Measurements from ENCODE around the gene ZNF165. TPM values are rescaled to one million over a fixed set of nuclear protein-coding genes. Genes with fewer than 3 reads are reported as not detected.
A peak's percentile ranks its signal among the peaks of the same experiment; 100 is the strongest.

The ZNF165 gene
- polyA plus RNA-seq, 3 donors = 0.05 to 0.08 TPM; not detected in 1

GRCh38 chr6:28080631-28081485 is 490 bp downstream of the ZNF165 start:
- Mint-ChIP-seq H3K9me3 (peaks cover 0 to 3% (median 2%) of the 10 kb centered on the region in 7 donors), H3K27me3 (ENCODE audit: low read depth in 3 of 3) (peaks cover 0 to 2% (median 0%) of the 10 kb centered on the region in 3 donors), H3K4me1 (peaks cover 13% of the 10 kb centered on the region), H3K4me3 (peak overlapping the region; percentile 96 to 97), H3K36me3 (no peaks in the 10 kb centered on the region), H3K27ac (peak overlapping the region; percentile 93 to 100 (median 99))
- Histone ChIP-seq H3K4me3 (replicated peaks in 1 of 3; ENCODE audit: low read depth in 2 of 3, low read length in 3 of 3) (peak overlapping the region; percentile 53 to 98 (median 80)), H3K4me2 (replicated peaks; ENCODE audit: extremely low read depth, low read length, poor library complexity, severe bottlenecking) (peak overlapping the region; percentile 98), H3K9ac (ENCODE audit: insufficient read depth, low read length, poor library complexity, severe bottlenecking) (peak overlapping the region; percentile 77), H3K36me3 (replicated peaks in 1 of 2; ENCODE audit: control insufficient read depth in 1 of 2, insufficient read depth in 2 of 2, low read length in 2 of 2) (no peaks in the 10 kb centered on the region), H3K27me3 (ENCODE audit: control insufficient read depth in 2 of 2, insufficient read depth in 2 of 2, low read length in 2 of 2) (no peaks in the 10 kb centered on the region), H3K27ac (ENCODE audit: low read depth in 1 of 2, low read length in 2 of 2) (peak overlapping the region; percentile 80 to 94), H3K4me1 (ENCODE audit: control insufficient read depth in 1 of 2, insufficient read depth in 2 of 2, low read length in 2 of 2) (peaks cover 4 to 8% of the 10 kb centered on the region in 2 donors), H2AFZ (ENCODE audit: insufficient read depth, low read depth, low read length, poor library complexity, severe bottlenecking) (peak overlapping the region; percentile 99), H4K20me1 (ENCODE audit: insufficient read depth, low read length) (no peaks in the 10 kb centered on the region), H3K79me2 (ENCODE audit: insufficient read depth, low read length) (no peaks in the 10 kb centered on the region), H3K9me3 (replicated peaks in 1 of 2; ENCODE audit: control insufficient read depth in 1 of 2, insufficient read depth in 1 of 2, low read length in 2 of 2) (no peaks in the 10 kb centered on the region)
- peak; percentile 94 to 96 (median 95) for DNase-seq
- intact Hi-C loops (cut with micrococcal nuclease) = loop anchor here (2.0 to 10.0 kb wide), 5 partner anchors 56 to 1546 kb away; partner anchors contain the start of genes HMGN4 (in 1 of the 2), ZKSCAN4 (in 1 of the 2) and ZSCAN31 (in 1 of the 2)
- under 1% methylated on average over 42 of the region's 46 CpGs for WGBS (ENCODE audit: insufficient coverage)
- TF ChIP-seq CTCF (IDR thresholded peaks at IDR 0.05) = no peak

GRCh38 chr6:28081486-28081751 is 1.1 kb downstream of the ZNF165 start:
- H3K36me3 ChIP-seq (replicated peaks in 1 of 2; ENCODE audit: control insufficient read depth in 1 of 2, insufficient read depth in 2 of 2, low read length in 2 of 2) = no peaks in the 10 kb centered on the region
- no peaks in the 10 kb centered on the region for H3K27me3 ChIP-seq (ENCODE audit: control insufficient read depth in 2 of 2, insufficient read depth in 2 of 2, low read length in 2 of 2)
- peak overlapping the region; percentile 93 to 100 (median 99) for H3K27ac Mint-ChIP-seq
- TF ChIP-seq CTCF (IDR thresholded peaks at IDR 0.05) = no peak
- no peaks in the 10 kb centered on the region for H3K79me2 ChIP-seq (ENCODE audit: insufficient read depth, low read length)
- no peaks in the 10 kb centered on the region for H3K36me3 Mint-ChIP-seq
- peak overlapping the region; percentile 53 to 98 (median 80) for H3K4me3 ChIP-seq (replicated peaks in 1 of 3; ENCODE audit: low read depth in 2 of 3, low read length in 3 of 3)
- H3K4me1 ChIP-seq (ENCODE audit: control insufficient read depth in 1 of 2, insufficient read depth in 2 of 2, low read length in 2 of 2) = peaks cover 4 to 8% of the 10 kb centered on the region in 2 donors
- no peaks in the 10 kb centered on the region for H4K20me1 ChIP-seq (ENCODE audit: insufficient read depth, low read length)
- H3K4me3 Mint-ChIP-seq = peak overlapping the region; percentile 96 to 97
- 0% methylated on average over 4 of the region's 4 CpGs for WGBS (ENCODE audit: insufficient coverage)
- peak overlapping the region; percentile 99 for H2AFZ ChIP-seq (ENCODE audit: insufficient read depth, low read depth, low read length, poor library complexity, severe bottlenecking)
- H3K4me2 ChIP-seq (replicated peaks; ENCODE audit: extremely low read depth, low read length, poor library complexity, severe bottlenecking) = peak overlapping the region; percentile 98
- peaks cover 0 to 2% (median 0%) of the 10 kb centered on the region in 3 donors for H3K27me3 Mint-ChIP-seq (ENCODE audit: low read depth in 3 of 3)
- peak overlapping the region in 1 of 2 donors; percentile 94 for H3K27ac ChIP-seq (ENCODE audit: low read depth in 1 of 2, low read length in 2 of 2)
- H3K9me3 Mint-ChIP-seq = peaks cover 0 to 6% (median 2%) of the 10 kb centered on the region in 7 donors
- no peaks in the 10 kb centered on the region for H3K9me3 ChIP-seq (replicated peaks in 1 of 2; ENCODE audit: control insufficient read depth in 1 of 2, insufficient read depth in 1 of 2, low read length in 2 of 2)
- intact Hi-C loops (cut with micrococcal nuclease) = loop anchor here (2.0 to 10.0 kb wide), 5 partner anchors 55 to 1547 kb away; partner anchors contain the start of genes HMGN4 (in 1 of the 2), ZKSCAN4 (in 1 of the 2) and ZSCAN31 (in 1 of the 2)
- peaks cover 13% of the 10 kb centered on the region for H3K4me1 Mint-ChIP-seq
- peak overlapping the region; percentile 77 for H3K9ac ChIP-seq (ENCODE audit: insufficient read depth, low read length, poor library complexity, severe bottlenecking)
- DNase-seq = peak; percentile 21 to 64 (median 37)

All from CD14-positive monocyte (primary cell).